NAMALWA (cell line): ENCODE results near the gene SDK1.

ENCODE experiments used
- DNase-seq: peaks from one replicate; pipeline ENCODE4 v3.0.0-alpha.2; 2015; ENCODE audit warnings: low spot score

The SDK1 gene

GRCh38 chr7:3464900-3465622 lies 164.0 kb downstream of the SDK1 start:
- DNase-seq, result no peak

- DNase-seq, result no peak
These were observed 165.2 kb downstream of the SDK1 start for GRCh38 chr7:3466261-3466660.

GRCh38 chr7:3469641-3470040 lies 168.6 kb downstream of the SDK1 start:
- DNase-seq, result no peak

GRCh38 chr7:3480197-3480596 lies 179.1 kb downstream of the SDK1 start:
- DNase-seq, result no peak

GRCh38 chr7:3481435-3481834 lies 180.4 kb downstream of the SDK1 start:
- DNase-seq, result no peak

- DNase-seq, result peak; percentile 39
These were observed 181.3 kb downstream of the SDK1 start for GRCh38 chr7:3482147-3482921.

GRCh38 chr7:3486841-3487240 lies 185.8 kb downstream of the SDK1 start:
- no peak for DNase-seq

- DNase-seq, result no peak
These were observed 187.8 kb downstream of the SDK1 start for GRCh38 chr7:3488829-3489228.

GRCh38 chr7:3493499-3493898 lies 192.4 kb downstream of the SDK1 start:
- DNase-seq, result no peak

- DNase-seq, result no peak
These were observed 193.9 kb downstream of the SDK1 start for GRCh38 chr7:3494947-3495346.

GRCh38 chr7:3495530-3495929 lies 194.5 kb downstream of the SDK1 start:
- no peak for DNase-seq

GRCh38 chr7:3495954-3496353 lies 194.9 kb downstream of the SDK1 start:
- no peak for DNase-seq

GRCh38 chr7:3497796-3498195 lies 196.7 kb downstream of the SDK1 start:
- no peak for DNase-seq

GRCh38 chr7:3501671-3502070 lies 200.6 kb downstream of the SDK1 start:
- no peak for DNase-seq

GRCh38 chr7:3504384-3504783 lies 203.3 kb downstream of the SDK1 start:
- no peak for DNase-seq

GRCh38 chr7:3510101-3511020 lies 209.3 kb downstream of the SDK1 start:
- peak; percentile 40 for DNase-seq

GRCh38 chr7:3517344-3517743 lies 216.3 kb downstream of the SDK1 start:
- DNase-seq, result no peak

- no peak for DNase-seq
These were observed 217.5 kb downstream of the SDK1 start for GRCh38 chr7:3518546-3518945.

GRCh38 chr7:3520206-3520605 lies 219.2 kb downstream of the SDK1 start:
- no peak for DNase-seq

- no peak for DNase-seq
These were observed 226.6 kb downstream of the SDK1 start for GRCh38 chr7:3527496-3528124.

GRCh38 chr7:3533040-3533439 lies 232.0 kb downstream of the SDK1 start:
- DNase-seq, result no peak
